NCI-H2196 (cell line): ENCODE results near the gene ARHGAP26.

Experiments
- DNase-seq: peaks from one replicate; lab custom pipeline; 2025; ENCODE audit not compliant: unreplicated experiment; lab: John Stamatoyannopoulos, UW

The ARHGAP26 gene

GRCh38 chr5:142871363-142872193 lies 101.4 kb downstream of the ARHGAP26 start:
- no peak for DNase-seq

- no peak for DNase-seq
Measured at GRCh38 chr5:142872217-142872616, 102.0 kb downstream of the ARHGAP26 start.

- DNase-seq: no peak
Measured at GRCh38 chr5:142872795-142873194, 102.6 kb downstream of the ARHGAP26 start.

GRCh38 chr5:142873831-142874230 lies 103.7 kb downstream of the ARHGAP26 start:
- no peak for DNase-seq

- DNase-seq: peak; percentile 79
Measured at GRCh38 chr5:142874540-142874939, 104.4 kb downstream of the ARHGAP26 start.

GRCh38 chr5:142875936-142876335 lies 105.8 kb downstream of the ARHGAP26 start:
- no peak for DNase-seq

GRCh38 chr5:142876817-142877216 lies 106.6 kb downstream of the ARHGAP26 start:
- no peak for DNase-seq

GRCh38 chr5:142878111-142878510 lies 107.9 kb downstream of the ARHGAP26 start:
- no peak for DNase-seq

GRCh38 chr5:142878638-142879037 lies 108.5 kb downstream of the ARHGAP26 start:
- DNase-seq: peak; percentile 16

GRCh38 chr5:142881076-142881783 lies 111.1 kb downstream of the ARHGAP26 start:
- DNase-seq: no peak

GRCh38 chr5:142881784-142882126 lies 111.6 kb downstream of the ARHGAP26 start:
- no peak for DNase-seq

GRCh38 chr5:142883025-142883424 lies 112.8 kb downstream of the ARHGAP26 start:
- no peak for DNase-seq

GRCh38 chr5:142883438-142883837 lies 113.3 kb downstream of the ARHGAP26 start:
- no peak for DNase-seq

GRCh38 chr5:142884029-142884428 lies 113.9 kb downstream of the ARHGAP26 start:
- no peak for DNase-seq

GRCh38 chr5:142886211-142886610 lies 116.0 kb downstream of the ARHGAP26 start:
- DNase-seq: no peak

- no peak for DNase-seq
Measured at GRCh38 chr5:142886956-142887355, 116.8 kb downstream of the ARHGAP26 start.

GRCh38 chr5:142888469-142889085 lies 118.4 kb downstream of the ARHGAP26 start:
- DNase-seq: peak; percentile 38

- no peak for DNase-seq
Measured at GRCh38 chr5:142892021-142892420, 121.8 kb downstream of the ARHGAP26 start.

- no peak for DNase-seq
Measured at GRCh38 chr5:142894315-142894714, 124.1 kb downstream of the ARHGAP26 start.

GRCh38 chr5:142894749-142895148 lies 124.6 kb downstream of the ARHGAP26 start:
- DNase-seq: no peak

- no peak for DNase-seq
Measured at GRCh38 chr5:142896325-142897007, 126.3 kb downstream of the ARHGAP26 start.
